ENCODE data around the gene TMPRSS2. TPM values are rescaled to one million over a fixed set of nuclear protein-coding genes. Genes with fewer than 3 reads are reported as not detected.

The TMPRSS2 gene
- total RNA-seq, 4 donors from 2014 or later, result 39.6 to 419 (median 352) TPM

DNA sequence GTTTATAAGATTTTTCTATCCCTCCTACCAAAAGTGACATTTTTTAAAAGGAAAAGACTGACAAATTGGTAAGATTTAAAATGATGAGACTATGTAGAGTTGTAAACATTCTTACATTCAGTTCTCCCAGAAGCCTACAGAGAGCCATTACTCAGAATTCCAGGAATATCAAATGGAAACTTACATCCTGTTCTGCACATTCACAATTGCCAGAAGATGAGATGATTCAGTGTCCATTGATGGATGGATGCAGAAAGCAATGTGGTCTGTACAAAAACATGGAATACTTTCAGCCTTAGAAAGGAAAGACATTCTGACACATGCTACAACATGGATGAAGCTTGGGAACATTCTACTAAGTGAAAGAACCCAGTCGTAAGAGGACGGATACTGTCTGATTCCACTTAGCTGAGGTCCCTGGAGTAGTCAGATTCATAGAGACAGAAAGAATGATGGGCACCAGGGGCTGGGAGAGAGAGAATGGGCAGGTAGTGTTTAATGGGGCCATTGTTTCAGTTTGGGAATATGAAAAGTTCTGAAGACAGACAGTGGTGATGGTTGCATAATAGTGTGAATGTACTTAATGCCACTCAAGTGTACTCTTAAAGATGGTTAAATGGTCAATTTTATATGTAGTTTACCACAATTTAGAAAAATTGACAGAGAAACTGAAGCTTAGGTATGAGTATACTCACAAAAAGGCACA is 65.3 kb downstream of the TMPRSS2 start:
- no peak overlapping the region for H3K27ac ChIP-seq
- no peaks in the 10 kb centered on the region for H3K9me3 ChIP-seq
- no peaks in the 10 kb centered on the region for H3K27me3 ChIP-seq
- peaks cover 0 to 97% (median 0%) of the 10 kb centered on the region in 3 donors for H3K36me3 ChIP-seq
- no peak for TF ChIP-seq POLR2A (IDR thresholded peaks at IDR 0.05)
- TF ChIP-seq, protein P1, sequence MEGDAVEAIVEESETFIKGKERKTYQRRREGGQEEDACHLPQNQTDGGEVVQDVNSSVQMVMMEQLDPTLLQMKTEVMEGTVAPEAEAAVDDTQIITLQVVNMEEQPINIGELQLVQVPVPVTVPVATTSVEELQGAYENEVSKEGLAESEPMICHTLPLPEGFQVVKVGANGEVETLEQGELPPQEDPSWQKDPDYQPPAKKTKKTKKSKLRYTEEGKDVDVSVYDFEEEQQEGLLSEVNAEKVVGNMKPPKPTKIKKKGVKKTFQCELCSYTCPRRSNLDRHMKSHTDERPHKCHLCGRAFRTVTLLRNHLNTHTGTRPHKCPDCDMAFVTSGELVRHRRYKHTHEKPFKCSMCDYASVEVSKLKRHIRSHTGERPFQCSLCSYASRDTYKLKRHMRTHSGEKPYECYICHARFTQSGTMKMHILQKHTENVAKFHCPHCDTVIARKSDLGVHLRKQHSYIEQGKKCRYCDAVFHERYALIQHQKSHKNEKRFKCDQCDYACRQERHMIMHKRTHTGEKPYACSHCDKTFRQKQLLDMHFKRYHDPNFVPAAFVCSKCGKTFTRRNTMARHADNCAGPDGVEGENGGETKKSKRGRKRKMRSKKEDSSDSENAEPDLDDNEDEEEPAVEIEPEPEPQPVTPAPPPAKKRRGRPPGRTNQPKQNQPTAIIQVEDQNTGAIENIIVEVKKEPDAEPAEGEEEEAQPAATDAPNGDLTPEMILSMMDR (IDR thresholded peaks at IDR 0.05), result no peak
- no peaks in the 10 kb centered on the region for H3K4me1 ChIP-seq
- DNase-seq, result no peak
- no peak overlapping the region for H3K4me3 ChIP-seq

DNA sequence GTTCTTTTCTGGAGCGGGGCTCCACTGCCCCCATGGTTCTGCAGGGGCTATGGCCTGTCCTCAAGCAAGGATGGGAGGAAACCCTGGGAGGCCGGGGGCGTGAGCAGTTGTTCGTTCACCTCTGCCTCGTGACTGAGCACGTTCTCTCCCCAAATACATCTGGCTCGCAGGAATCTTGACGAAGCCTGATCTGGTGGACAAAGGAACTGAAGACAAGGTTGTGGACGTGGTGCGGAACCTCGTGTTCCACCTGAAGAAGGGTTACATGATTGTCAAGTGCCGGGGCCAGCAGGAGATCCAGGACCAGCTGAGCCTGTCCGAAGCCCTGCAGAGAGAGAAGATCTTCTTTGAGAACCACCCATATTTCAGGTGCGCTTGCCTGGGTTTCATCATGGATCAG is 66.4 kb downstream of the TMPRSS2 start:
- Histone ChIP-seq H3K9me3 (no peaks in the 10 kb centered on the region), H3K27ac (no peak overlapping the region), H3K36me3 (peaks cover 0 to 97% (median 0%) of the 10 kb centered on the region in 3 donors), H3K4me3 (no peak overlapping the region), H3K4me1 (no peaks in the 10 kb centered on the region), H3K27me3 (no peaks in the 10 kb centered on the region)
- no peak for DNase-seq
- no peak for TF ChIP-seq POLR2A (IDR thresholded peaks at IDR 0.05)
- TF ChIP-seq, protein P1 (IDR thresholded peaks at IDR 0.05), result no peak

DNA sequence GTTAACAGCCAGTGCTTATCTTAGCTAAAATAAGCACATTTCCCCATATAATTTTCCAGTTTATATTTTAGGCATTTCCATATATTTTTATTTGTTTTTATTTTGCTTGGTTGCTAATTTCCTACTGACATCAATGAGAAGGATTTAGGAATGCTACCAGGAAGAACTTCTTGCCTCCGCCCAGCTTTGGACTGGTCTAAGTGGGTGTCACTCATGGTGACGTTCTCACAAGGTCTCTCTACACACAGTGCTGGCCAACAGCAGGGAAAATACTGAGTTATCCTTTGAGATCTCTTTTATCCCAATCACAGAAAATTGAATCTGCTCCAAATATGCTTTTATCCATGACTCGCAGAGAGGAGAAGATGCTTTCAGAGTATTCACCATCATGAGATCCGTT is 68.7 kb downstream of the TMPRSS2 start:
- Histone ChIP-seq H3K4me3 (no peak overlapping the region), H3K4me1 (no peaks in the 10 kb centered on the region), H3K9me3 (no peaks in the 10 kb centered on the region), H3K36me3 (peaks cover 0 to 98% (median 0%) of the 10 kb centered on the region in 3 donors), H3K27ac (no peak overlapping the region), H3K27me3 (no peaks in the 10 kb centered on the region)
- TF ChIP-seq, protein P1 (IDR thresholded peaks at IDR 0.05), result no peak
- no peak for TF ChIP-seq POLR2A (IDR thresholded peaks at IDR 0.05)
- no peak for DNase-seq

DNA sequence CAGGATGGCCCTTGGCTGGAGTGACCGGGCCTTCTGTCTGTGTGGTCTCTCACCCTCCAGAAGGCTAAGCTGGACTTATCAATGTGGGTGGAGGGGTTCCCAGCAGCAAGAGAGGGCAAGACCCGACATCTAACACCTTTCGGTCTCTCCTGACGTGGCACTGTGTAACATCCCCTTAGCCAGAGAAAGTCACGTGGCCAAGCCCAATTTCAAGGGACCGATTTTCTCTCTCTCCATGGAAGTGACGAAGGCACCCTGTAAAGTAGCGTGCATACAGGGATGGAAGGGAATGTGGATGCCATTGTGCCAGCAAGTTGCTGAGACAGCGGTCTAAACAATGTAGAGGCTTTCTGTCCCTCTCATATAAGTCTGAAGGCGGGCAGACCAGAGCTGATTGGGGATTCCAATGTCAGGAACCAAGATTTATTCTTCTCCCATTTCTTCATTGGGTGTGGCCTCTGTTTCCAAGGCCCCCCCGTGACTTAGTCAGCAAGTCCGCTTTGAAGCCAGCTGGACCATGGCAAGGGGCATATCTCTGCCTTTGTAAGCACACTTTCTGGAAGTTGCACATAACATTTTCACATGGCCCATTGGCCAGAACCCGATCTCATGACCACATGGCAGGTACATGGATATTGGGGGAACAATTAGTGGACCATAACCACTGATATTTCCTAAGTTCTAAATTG is 69.4 kb downstream of the TMPRSS2 start:
- Histone ChIP-seq H3K27me3 (no peaks in the 10 kb centered on the region), H3K9me3 (no peaks in the 10 kb centered on the region), H3K4me3 (no peak overlapping the region), H3K4me1 (no peaks in the 10 kb centered on the region), H3K36me3 (peaks cover 0 to 100% (median 0%) of the 10 kb centered on the region in 3 donors), H3K27ac (no peak overlapping the region)
- DNase-seq, result no peak
- no peak for TF ChIP-seq POLR2A (IDR thresholded peaks at IDR 0.05)
- TF ChIP-seq, protein P1 (IDR thresholded peaks at IDR 0.05), result no peak

DNA sequence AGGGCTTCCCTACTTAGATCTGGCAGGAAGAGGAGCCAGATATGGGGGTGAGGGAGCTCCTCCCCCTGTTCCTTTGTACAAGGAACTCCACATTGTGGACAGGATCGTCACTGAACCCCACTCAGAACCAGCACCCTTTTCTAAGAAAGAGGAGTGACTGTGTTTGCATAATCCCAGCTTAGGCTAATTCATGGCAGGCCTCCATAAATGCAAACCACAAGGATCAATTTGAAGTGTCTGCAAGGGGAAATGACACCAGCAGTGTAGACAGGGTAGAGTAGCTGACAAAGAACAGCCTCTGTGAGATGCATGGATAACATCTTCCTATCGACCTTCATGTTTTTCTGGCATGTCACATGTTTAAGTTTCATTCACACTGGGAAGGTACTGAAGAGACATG is 70.2 kb downstream of the TMPRSS2 start:
- peaks cover 0 to 100% (median 0%) of the 10 kb centered on the region in 3 donors for H3K36me3 ChIP-seq
- H3K9me3 ChIP-seq, result no peaks in the 10 kb centered on the region
- H3K27ac ChIP-seq, result no peak overlapping the region
- H3K27me3 ChIP-seq, result no peaks in the 10 kb centered on the region
- TF ChIP-seq, protein P1 (IDR thresholded peaks at IDR 0.05), result no peak
- TF ChIP-seq POLR2A (IDR thresholded peaks at IDR 0.05), result no peak
- no peak overlapping the region for H3K4me3 ChIP-seq
- peaks cover 0 to 7% (median 0%) of the 10 kb centered on the region in 4 donors for H3K4me1 ChIP-seq
- DNase-seq, result no peak

Measured in Peyer's patch (tissue), 4 donors.